Measurements from ENCODE around the gene PARVB. TPM values are rescaled to one million over a fixed set of nuclear protein-coding genes. Genes with fewer than 3 reads are reported as not detected.

PARVB gene
- total and polyA plus RNA-seq, 2 of the 8 experiments (the other 6 are each of a cell fraction or from before 2014, with no cell fraction given) = 14.5 to 18.6 TPM

DNA sequence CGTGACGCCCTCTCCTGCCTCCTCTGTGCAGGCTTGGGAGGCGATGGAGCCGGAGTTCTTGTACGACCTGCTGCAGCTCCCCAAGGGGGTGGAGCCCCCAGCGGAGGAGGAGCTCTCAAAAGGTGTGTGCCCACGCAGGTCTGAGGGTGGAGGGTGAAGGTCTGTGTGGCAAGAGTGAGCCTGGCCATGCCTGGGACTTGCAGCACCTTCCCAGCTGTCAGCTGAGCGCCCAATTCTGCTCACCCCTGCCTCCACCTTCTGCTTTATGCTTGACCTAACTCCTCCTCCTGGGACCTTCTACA lies 159.1 kb downstream of the PARVB start:
- Histone ChIP-seq H3K18ac (ENCODE audit: extremely low read depth, low read length) (no peak overlapping the region), H2BK15ac (ENCODE audit: low read length) (no peak overlapping the region), H3K56ac (replicated peaks; ENCODE audit: insufficient read length, low read depth, low read length) (no peak overlapping the region), H3K36me3 (ENCODE audit: control insufficient read depth in 2 of 4, insufficient read depth in 4 of 4, low read length in 3 of 4) (no peaks in the 10 kb centered on the region), H2AFZ (ENCODE audit: low read length) (no peak overlapping the region), H3K79me1 (ENCODE audit: low read depth, low read length) (no peaks in the 10 kb centered on the region), H4K20me1 (replicated peaks in 1 of 2; ENCODE audit: control insufficient read depth in 1 of 2, insufficient read depth in 2 of 2, low read length in 2 of 2) (no peaks in the 10 kb centered on the region), H3K4me2 (ENCODE audit: insufficient read depth in 1 of 2, low read depth in 2 of 2, low read length in 2 of 2) (no peak overlapping the region), H3K14ac (ENCODE audit: insufficient read length) (no peak overlapping the region), H2BK120ac (replicated peaks; ENCODE audit: low read depth, low read length) (no peak overlapping the region), H2BK20ac (ENCODE audit: low read length) (no peak overlapping the region), H3K4me3 (ENCODE audit: extremely low read depth in 1 of 4, insufficient read depth in 2 of 4, low read depth in 3 of 4, low read length in 4 of 4) (no peak overlapping the region), H3K9me3 (ENCODE audit: insufficient read depth in 2 of 2, low read depth in 1 of 2, low read length in 1 of 2) (no peaks in the 10 kb centered on the region), H3K27me3 (replicated peaks in 1 of 4; ENCODE audit: control insufficient read depth in 3 of 4, extremely low read depth in 1 of 4, insufficient read depth in 3 of 4, low read length in 3 of 4) (no peaks in the 10 kb centered on the region), H2BK5ac (ENCODE audit: low read depth, low read length) (peak overlapping the region; percentile 13; the same call in 1 of the 2 replicates), H4K5ac (ENCODE audit: insufficient read length, low read depth, low read length) (no peak overlapping the region), H2BK12ac (ENCODE audit: low read depth, low read length) (no peak overlapping the region), H3K23me2 (ENCODE audit: low read depth, low read length) (no peaks in the 10 kb centered on the region), H3K23ac (ENCODE audit: insufficient read length) (no peak overlapping the region), H2AK5ac (ENCODE audit: low read depth, low read length) (no peak overlapping the region), H4K91ac (replicated peaks; ENCODE audit: insufficient read length, low read length) (no peak overlapping the region), H3K27ac (ENCODE audit: low read depth, low read length) (no peak overlapping the region), H3K9ac (replicated peaks in 1 of 4; ENCODE audit: extremely low read depth in 1 of 4, low read depth in 3 of 4, low read length in 3 of 4) (no peak overlapping the region), H3K4me1 (replicated peaks in 1 of 4; ENCODE audit: control insufficient read depth in 3 of 4, insufficient read depth in 4 of 4, low read length in 3 of 4) (peaks cover 0 to 12% (median 9%) of the 10 kb centered on the region in 4 experiments; a peak in 5 of 7 replicates), H3K4ac (replicated peaks; ENCODE audit: insufficient read length, low read depth, low read length) (no peak overlapping the region), H3K79me2 (ENCODE audit: control insufficient read depth in 1 of 2, insufficient read depth in 2 of 2, low read length in 2 of 2) (no peaks in the 10 kb centered on the region), H4K8ac (ENCODE audit: extremely low read depth, insufficient read depth, low read length) (no peak overlapping the region)
- 86% methylated on average over 8 of the region's 8 CpGs; no CpG with 5 or more reads in 1 of the 2 experiments for WGBS, 2 experiments (ENCODE audit: extremely low coverage in 1 of 2, insufficient coverage in 1 of 2, insufficient read length in 1 of 2, insufficient replicate concordance in 2 of 2, low coverage in 1 of 2, low lambda C conversion rate in 2 of 2, missing lambda C conversion rate in 1 of 2)
- TF ChIP-seq CBX5 (IDR thresholded peaks at IDR 0.05; ENCODE audit: low read depth, low read length) (no peak), SP4 (IDR thresholded peaks at IDR 0.05; ENCODE audit: low read length) (no peak), JUND (IDR thresholded peaks at IDR 0.05; ENCODE audit: low read length) (no peak), YY1 (IDR thresholded peaks at IDR 0.05; ENCODE audit: low read depth, low read length) (no peak), GABPA (IDR thresholded peaks at IDR 0.05; ENCODE audit: borderline replicate concordance, insufficient read depth, low read length) (no peak)
- FAIRE-seq (no peak), DNase-seq (ENCODE audit: low read depth in 1 of 2, low spot score in 2 of 2) (no peak)
- ChIA-PET POLR2A (ENCODE audit: partially characterized antibody) (interaction anchor here (1.0 to 4.1 kb wide), 3 partner anchors 13 to 36 kb away, joined by 3 to 22 read pairs (median 3); no protein-coding TSS in a partner anchor), CTCF (ENCODE audit: partially characterized antibody) (interaction anchor here (0.8 to 2.5 kb wide), 4 partner anchors 10 to 189 kb away, joined by 3 to 7 read pairs (median 4); no protein-coding TSS in a partner anchor)
